ENCODE data around the gene STK10.

GRCh38 chr5:172223901-172224873, 36.2 kb upstream of the STK10 start:
- TF ChIP-seq TARDBP (IDR thresholded peaks at IDR 0.05) (no peak), FOXM1 (IDR thresholded peaks at IDR 0.05; ENCODE audit: borderline replicate concordance) (no peak), SUZ12 (IDR thresholded peaks at IDR 0.05) (no peak), NFRKB (IDR thresholded peaks at IDR 0.05) (no peak), ZNF384 (IDR thresholded peaks at IDR 0.05) (no peak), PKNOX1 (IDR thresholded peaks at IDR 0.05) (no peak), SP1 (IDR thresholded peaks at IDR 0.05) (no peak), FOXK2 (IDR thresholded peaks at IDR 0.05) (no peak), ELF4 (IDR thresholded peaks at IDR 0.05) (no peak), BHLHE40 (IDR thresholded peaks at IDR 0.05; ENCODE audit: borderline replicate concordance) (no peak), LEF1 (IDR thresholded peaks at IDR 0.05; ENCODE audit: borderline replicate concordance) (no peak)
